Measurements from ENCODE around the gene OR2A1. TPM values are rescaled to one million over a fixed set of nuclear protein-coding genes. Genes with fewer than 3 reads are reported as not detected.
"Not testable (repeated sequence)": the region's sequence is repeated elsewhere in the genome, so short reads cannot be mapped to it uniquely, and the experiment has no call there.

OR2A1 gene
- total RNA-seq, 2 donors from 2014 or later = not detected

GRCh38 chr7:144351667-144352066 is 39.4 kb downstream of the OR2A1 start:
- H3K36me3 Mint-ChIP-seq (ENCODE audit: low read depth); DNase-seq; H3K9me3 ChIP-seq (ENCODE audit: control insufficient read depth, low read length, poor library complexity, severe bottlenecking); H3K27me3 Mint-ChIP-seq; H3K4me3 Mint-ChIP-seq; ATAC-seq; H3K27ac Mint-ChIP-seq: not testable (repeated sequence)
- peaks cover 11% of the 10 kb centered on the region for H3K4me1 Mint-ChIP-seq

GRCh38 chr7:144355176-144355822 is 43.1 kb downstream of the OR2A1 start, which contains the start of gene ARHGEF5:
ARHGEF5 (plus strand) TSS chr7:144355402; CDS start chr7:144362670, 7,268 bp downstream.
- H3K4me3 Mint-ChIP-seq = peak within 1 kb of the TSS; percentile 90
- peak; percentile 83 for ATAC-seq
- not testable (repeated sequence) for H3K27me3 Mint-ChIP-seq; DNase-seq; H3K9me3 ChIP-seq (ENCODE audit: control insufficient read depth, low read length, poor library complexity, severe bottlenecking); H3K36me3 Mint-ChIP-seq (ENCODE audit: low read depth)
- H3K4me1 Mint-ChIP-seq = peaks cover 11% of the 10 kb centered on the region
- H3K27ac Mint-ChIP-seq = peak within 1 kb of the TSS; percentile 90

- H3K9me3 ChIP-seq (ENCODE audit: control insufficient read depth, low read length, poor library complexity, severe bottlenecking); H3K27ac Mint-ChIP-seq; H3K4me1 Mint-ChIP-seq; H3K4me3 Mint-ChIP-seq; DNase-seq; H3K36me3 Mint-ChIP-seq (ENCODE audit: low read depth); H3K27me3 Mint-ChIP-seq; ATAC-seq: not testable (repeated sequence)
Observed at GRCh38 chr7:144356185-144356584, 44.0 kb downstream of the OR2A1 start.

GRCh38 chr7:144356860-144357259 is 44.6 kb downstream of the OR2A1 start:
- not testable (repeated sequence) for H3K36me3 Mint-ChIP-seq (ENCODE audit: low read depth); DNase-seq; H3K27ac Mint-ChIP-seq; H3K27me3 Mint-ChIP-seq; ATAC-seq; H3K9me3 ChIP-seq (ENCODE audit: control insufficient read depth, low read length, poor library complexity, severe bottlenecking); H3K4me3 Mint-ChIP-seq; H3K4me1 Mint-ChIP-seq

- not testable (repeated sequence) for H3K4me3 Mint-ChIP-seq; H3K36me3 Mint-ChIP-seq (ENCODE audit: low read depth); H3K27ac Mint-ChIP-seq; H3K4me1 Mint-ChIP-seq; H3K9me3 ChIP-seq (ENCODE audit: control insufficient read depth, low read length, poor library complexity, severe bottlenecking); DNase-seq; H3K27me3 Mint-ChIP-seq
- peak; percentile 33 for ATAC-seq
Observed at GRCh38 chr7:144362061-144362460, 49.8 kb downstream of the OR2A1 start.

GRCh38 chr7:144365523-144365922 is 53.3 kb downstream of the OR2A1 start:
- not testable (repeated sequence) for H3K9me3 ChIP-seq (ENCODE audit: control insufficient read depth, low read length, poor library complexity, severe bottlenecking); DNase-seq; ATAC-seq; H3K4me3 Mint-ChIP-seq; H3K27me3 Mint-ChIP-seq; H3K36me3 Mint-ChIP-seq (ENCODE audit: low read depth); H3K4me1 Mint-ChIP-seq; H3K27ac Mint-ChIP-seq

GRCh38 chr7:144367250-144367649 is 55.0 kb downstream of the OR2A1 start:
- H3K4me3 Mint-ChIP-seq; DNase-seq; H3K27me3 Mint-ChIP-seq; ATAC-seq; H3K9me3 ChIP-seq (ENCODE audit: control insufficient read depth, low read length, poor library complexity, severe bottlenecking); H3K27ac Mint-ChIP-seq; H3K36me3 Mint-ChIP-seq (ENCODE audit: low read depth); H3K4me1 Mint-ChIP-seq: not testable (repeated sequence)

GRCh38 chr7:144369221-144369620 is 57.0 kb downstream of the OR2A1 start:
- not testable (repeated sequence) for H3K27ac Mint-ChIP-seq; ATAC-seq; H3K9me3 ChIP-seq (ENCODE audit: control insufficient read depth, low read length, poor library complexity, severe bottlenecking); H3K4me3 Mint-ChIP-seq; H3K4me1 Mint-ChIP-seq; DNase-seq; H3K27me3 Mint-ChIP-seq; H3K36me3 Mint-ChIP-seq (ENCODE audit: low read depth)

Other genes starting within 250 kb of the OR2A1 start
- gene OR2A25, start 242.6 kb upstream of the OR2A1 start, total RNA-seq = not detected
- not detected for gene OR2A12, start 226.1 kb upstream of the OR2A1 start, total RNA-seq
- gene OR2A2, start 202.8 kb upstream of the OR2A1 start, total RNA-seq = not detected
- not detected for gene OR2A14, start 189.2 kb upstream of the OR2A1 start, total RNA-seq
- under 1 TPM in 1 of 2 donors, not detected in 1; 0.32 TPM for gene CTAGE4, start 129.0 kb upstream of the OR2A1 start, total RNA-seq
- 1 to 10 TPM in 1 of 2 donors, not detected in 1; 2.2 TPM for gene ARHGEF35, start 116.6 kb upstream of the OR2A1 start, total RNA-seq
- under 1 TPM in 1 of 2 donors, not detected in 1; 0.07 TPM for gene OR2A42, start 72.8 kb upstream of the OR2A1 start, total RNA-seq
- gene OR2A7, start 47.6 kb upstream of the OR2A1 start, total RNA-seq = 1 to 10 TPM; 1.2 to 6.5 TPM
- 1 to 10 TPM in 1 of 2 donors, under 1 TPM in 1; 0.47 to 1.6 TPM for gene CTAGE8, start 43.1 kb upstream of the OR2A1 start, total RNA-seq
- gene ARHGEF5, start 43.0 kb downstream of the OR2A1 start, total RNA-seq = 10 to 100 TPM in 1 of 2 donors, 1 to 10 TPM in 1; 4.2 to 12.4 TPM
- gene NOBOX, start 91.3 kb downstream of the OR2A1 start, total RNA-seq = not detected

Data from T-helper 17 cell (primary cell).